Epithelial cell of esophagus (primary cell): ENCODE results near the gene RGS7.

Experiments
- DNase-seq: peaks from one replicate; pipeline ENCODE4 v3.0.0; 2010; ENCODE audit warnings: low read depth
- H3K4me3 ChIP-seq: 2 replicates; pipeline ENCODE4 v1.5.1; 2011; ENCODE audit warnings: mild to moderate bottlenecking, low read length, control low read depth
- CTCF ChIP-seq: IDR thresholded peaks from 2 replicates; pipeline ENCODE4 v1.5.1; 2011; ENCODE audit warnings: low read depth, mild to moderate bottlenecking, low read length, control low read depth, inconsistent platforms; ENCODE audit not compliant: insufficient read depth; ENCODE audit errors: missing control alignments

Gene RGS7

DNA sequence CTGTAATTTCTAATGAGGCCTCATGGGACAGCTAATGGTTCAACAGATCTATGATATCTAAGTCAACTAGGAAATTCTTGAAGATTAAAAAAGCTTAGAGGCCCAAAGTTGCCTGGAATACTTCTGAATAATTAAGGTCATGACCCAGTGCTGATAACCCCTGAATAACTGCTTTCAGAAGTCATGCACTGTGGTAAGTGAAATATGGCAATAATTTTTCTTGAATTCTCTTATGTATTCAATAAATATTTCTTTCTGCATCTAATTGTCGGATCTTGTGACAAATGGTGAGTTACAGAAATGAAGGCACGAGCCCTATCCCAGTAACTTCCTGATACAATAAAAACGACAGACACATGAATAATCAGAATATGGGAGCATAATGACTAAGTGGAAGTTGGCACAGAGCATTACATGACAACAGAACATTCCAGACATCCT is 525.8 kb downstream of the RGS7 start:
- no peak overlapping the region for H3K4me3 ChIP-seq
- DNase-seq, result peak; percentile 39
- no peak for TF ChIP-seq CTCF

GRCh38 chr1:240829487-240829886 is 527.5 kb downstream of the RGS7 start:
- TF ChIP-seq CTCF, result no peak
- H3K4me3 ChIP-seq, result no peak overlapping the region
- no peak for DNase-seq

GRCh38 chr1:240827786-240828185 is 529.2 kb downstream of the RGS7 start:
- DNase-seq, result no peak
- H3K4me3 ChIP-seq, result no peak overlapping the region
- TF ChIP-seq CTCF, result no peak

DNA sequence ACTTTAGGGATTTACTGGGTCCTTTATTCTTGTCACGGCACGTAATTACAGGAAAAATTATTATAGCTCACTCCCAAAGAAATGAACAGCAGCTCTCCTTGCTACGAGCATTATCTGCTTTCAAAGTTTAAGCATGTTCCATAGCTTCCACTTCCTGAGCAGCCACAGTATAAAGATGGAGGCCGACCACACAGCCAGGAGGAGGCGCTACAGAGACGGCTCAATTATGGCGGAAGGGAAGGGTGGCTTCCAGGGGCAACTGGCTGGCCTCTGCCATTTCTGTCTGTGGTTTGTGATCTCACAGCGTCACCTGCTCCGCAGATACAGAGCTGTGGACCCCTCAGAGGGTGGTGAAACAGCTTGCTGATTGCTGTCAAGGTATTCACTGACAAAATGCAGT is 532.8 kb downstream of the RGS7 start:
- TF ChIP-seq CTCF, result no peak
- DNase-seq, result no peak
- H3K4me3 ChIP-seq, result no peak overlapping the region

DNA sequence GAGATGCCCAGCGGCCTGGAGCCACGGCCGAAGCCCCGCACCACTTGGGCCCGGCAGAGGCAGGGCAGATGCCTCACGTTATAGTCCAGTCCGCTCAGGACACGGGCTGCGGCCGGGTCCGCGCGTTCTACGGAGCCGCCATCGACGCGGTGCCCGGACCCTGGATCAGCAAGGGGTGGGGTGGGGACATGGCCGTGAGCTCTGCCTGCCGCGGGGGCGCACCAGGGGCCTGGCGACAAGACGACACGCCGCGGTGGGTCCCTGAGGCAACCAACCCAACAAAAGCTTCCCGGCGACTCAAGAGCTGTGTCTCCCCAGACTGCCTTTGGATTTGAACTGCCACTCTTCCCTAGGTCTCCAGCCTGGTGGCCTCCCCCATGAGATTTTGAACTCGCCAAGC is 533.6 kb downstream of the RGS7 start:
- H3K4me3 ChIP-seq, result no peak overlapping the region
- TF ChIP-seq CTCF, result no peak
- no peak for DNase-seq

DNA sequence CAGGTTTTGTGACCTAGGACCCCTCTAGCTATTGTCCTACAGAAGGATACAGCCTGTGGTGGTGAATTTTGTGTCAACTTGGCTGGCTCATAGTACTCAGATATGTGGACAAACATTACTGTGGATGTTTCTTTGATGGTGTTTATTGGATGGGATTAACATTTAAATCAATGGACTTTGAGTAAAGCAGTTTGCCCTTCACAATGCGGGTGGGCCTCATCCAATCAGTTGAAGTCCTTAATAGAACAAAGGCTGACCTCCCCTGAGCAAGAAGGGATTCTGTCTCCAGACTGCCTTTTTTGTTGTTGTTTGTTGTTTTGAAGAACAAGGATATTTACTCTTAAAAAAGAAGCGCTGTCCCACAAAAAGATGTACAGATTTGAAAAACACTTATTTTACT is 535.1 kb downstream of the RGS7 start:
- DNase-seq, result no peak
- TF ChIP-seq CTCF, result no peak
- no peak overlapping the region for H3K4me3 ChIP-seq

GRCh38 chr1:240820816-240821215 is 536.2 kb downstream of the RGS7 start:
- DNase-seq, result no peak
- no peak for TF ChIP-seq CTCF

More at GRCh38 chr1:240820816-240821215, 536.2 kb downstream of the RGS7 start:
- H3K4me3 ChIP-seq, result no peak overlapping the region
